ENCODE measurements around the gene BDH1.
"Not testable (repeated sequence)": the region's sequence is repeated elsewhere in the genome, so short reads cannot be mapped to it uniquely, and the experiment has no call there.

BDH1 gene

GRCh38 chr3:197577366-197578074 is 21.8 kb upstream of the BDH1 start:
- DNase-seq: no peak

GRCh38 chr3:197576838-197577237 is 21.1 kb upstream of the BDH1 start:
- DNase-seq: no peak

GRCh38 chr3:197575362-197575761 is 19.6 kb upstream of the BDH1 start:
- no peak for DNase-seq

- not testable (repeated sequence) for DNase-seq
Observed at GRCh38 chr3:197574396-197574991, 18.7 kb upstream of the BDH1 start.

GRCh38 chr3:197573048-197573767 is 17.4 kb upstream of the BDH1 start:
- no peak for DNase-seq

- not testable (repeated sequence) for DNase-seq
Observed at GRCh38 chr3:197571880-197572172, 16.1 kb upstream of the BDH1 start.

GRCh38 chr3:197571074-197571879 is 15.5 kb upstream of the BDH1 start:
- not testable (repeated sequence) for DNase-seq

- DNase-seq: not testable (repeated sequence)
Observed at GRCh38 chr3:197569433-197569832, 13.7 kb upstream of the BDH1 start.

- DNase-seq: no peak
Observed at GRCh38 chr3:197567904-197568681, 12.3 kb upstream of the BDH1 start.

GRCh38 chr3:197566155-197566554 is 10.4 kb upstream of the BDH1 start:
- not testable (repeated sequence) for DNase-seq

GRCh38 chr3:197564097-197564843 is 8.5 kb upstream of the BDH1 start:
- DNase-seq: no peak

GRCh38 chr3:197562398-197563251 is 6.9 kb upstream of the BDH1 start:
- no peak for DNase-seq

- DNase-seq: no peak
Observed at GRCh38 chr3:197561926-197562325, 6.2 kb upstream of the BDH1 start.

GRCh38 chr3:197559651-197560050 is 3.9 kb upstream of the BDH1 start:
- no peak for DNase-seq

- peak; percentile 89 for DNase-seq
Observed at GRCh38 chr3:197554562-197555280, 1.0 kb downstream of the BDH1 start.

GRCh38 chr3:197554196-197554561 is 1.6 kb downstream of the BDH1 start:
- DNase-seq: no peak

GRCh38 chr3:197552198-197552597 is 3.6 kb downstream of the BDH1 start:
- DNase-seq: no peak

GRCh38 chr3:197550489-197550888 is 5.3 kb downstream of the BDH1 start:
- no peak for DNase-seq

GRCh38 chr3:197549261-197549885 is 6.4 kb downstream of the BDH1 start:
- no peak for DNase-seq

All from activated CD4-positive, alpha-beta T cell treated with anti-CD3 and anti-CD28 coated beads for 4 hours (primary cell).